GM23338 (cell line): Measurements from ENCODE around the gene TMEM59L. TPM values are rescaled to one million over a fixed set of nuclear protein-coding genes. Genes with fewer than 3 reads are reported as not detected.

Source experiments
- ATAC-seq: fragments of 200-7000 bp; cut with Tn5 transposase; 3 replicates; pipeline ENCODE4 v1.9.1; 2020
- DNase-seq: peaks from one replicate; pipeline ENCODE4 v3.0.0-alpha.2; 2015; ENCODE audit warnings: low spot score
- H2AFZ ChIP-seq: fragments of 200-600 bp; sonication (generic); 2 replicates; pipeline ENCODE4 v1.8.0; 2016; ENCODE audit warnings: antibody characterized with exemption, mild to moderate bottlenecking, moderate library complexity
- H3F3A ChIP-seq: fragments of 200-600 bp; sonication (generic); replicated peaks from 2 replicates; pipeline ENCODE4 v1.8.0; 2017; ENCODE audit warnings: antibody characterized with exemption, mixed run types, low read depth
- H3K27ac ChIP-seq: fragments of 200-600 bp; sonication (generic); 2 replicates; pipeline ENCODE4 v1.6.1; 2016; ENCODE audit warnings: low read depth
- H3K27me3 ChIP-seq: fragments of 200-600 bp; sonication (generic); 2 replicates; pipeline ENCODE4 v1.8.0; 2016; ENCODE audit warnings: mild to moderate bottlenecking, mixed run types, moderate library complexity; ENCODE audit not compliant: insufficient read depth
- H3K36me3 ChIP-seq: fragments of 200-600 bp; sonication (generic); 2 replicates; pipeline ENCODE4 v1.8.0; 2016; ENCODE audit warnings: mild to moderate bottlenecking; ENCODE audit not compliant: insufficient read depth
- H3K4me1 ChIP-seq: fragments of 200-600 bp; sonication (generic); 2 replicates; pipeline ENCODE4 v1.8.0; 2016; ENCODE audit warnings: mild to moderate bottlenecking, moderate library complexity; ENCODE audit not compliant: insufficient read depth
- H3K4me2 ChIP-seq: fragments of 200-600 bp; sonication (generic); 2 replicates; pipeline ENCODE4 v1.7.1; 2017; ENCODE audit warnings: mixed run types
- H3K4me3 ChIP-seq: fragments of 200-600 bp; sonication (generic); 2 replicates; pipeline ENCODE4 v1.6.1; 2016; ENCODE audit warnings: mixed run types
- H3K79me2 ChIP-seq: fragments of 200-600 bp; sonication (generic); replicated peaks from 2 replicates; pipeline ENCODE4 v1.8.0; 2017; ENCODE audit warnings: mild to moderate bottlenecking; ENCODE audit not compliant: insufficient read depth
- H3K9me2 ChIP-seq: fragments of 200-600 bp; sonication (generic); 2 replicates; pipeline ENCODE4 v1.8.0; 2017; ENCODE audit not compliant: insufficient read depth
- H4K20me1 ChIP-seq: fragments of 200-600 bp; sonication (generic); replicated peaks from 2 replicates; pipeline ENCODE4 v1.8.0; 2017; ENCODE audit warnings: mild to moderate bottlenecking; ENCODE audit not compliant: insufficient read depth
- H3K27ac Mint-ChIP-seq: 2 replicates; pipeline ENCODE4 v1.8.0; 2020; ENCODE audit warnings: inconsistent platforms, mild to moderate bottlenecking, moderate library complexity, mixed read lengths
- H3K27me3 Mint-ChIP-seq: 3 replicates; pipeline ENCODE4 v1.8.0; 2022; ENCODE audit warnings: low read depth, mild to moderate bottlenecking, moderate library complexity, mixed read lengths, inconsistent platforms; ENCODE audit not compliant: insufficient read depth, poor library complexity
- H3K36me3 Mint-ChIP-seq: 3 replicates; pipeline ENCODE4 v1.8.0; 2021; ENCODE audit warnings: low read depth, mild to moderate bottlenecking, inconsistent platforms, moderate library complexity, mixed read lengths
- H3K4me1 Mint-ChIP-seq: 3 replicates; pipeline ENCODE4 v1.8.0; 2020; ENCODE audit warnings: mild to moderate bottlenecking, inconsistent platforms, mixed read lengths
- H3K4me3 Mint-ChIP-seq: 3 replicates; pipeline ENCODE4 v1.8.0; 2021; ENCODE audit warnings: moderate library complexity, mild to moderate bottlenecking, inconsistent platforms, mixed read lengths
- H3K9me3 Mint-ChIP-seq: 3 replicates; pipeline ENCODE4 v1.8.0; 2020; ENCODE audit warnings: moderate library complexity, mild to moderate bottlenecking, inconsistent platforms, mixed read lengths
- CREB1 ChIP-seq: fragments of 250-450 bp; sonication (Bioruptor Pico); IDR thresholded peaks from 2 replicates; pipeline ENCODE4 v1.5.0; 2020; ENCODE audit warnings: low read depth, mild to moderate bottlenecking, moderate library complexity
- CTCF ChIP-seq, 2 experiments: fragments of 200-600 bp in 1 of 2; sonication (generic) in 1 of 2; conservative IDR thresholded peaks; 2 replicates each; pipeline versions ENCODE4 v1.5.1 to v1.6.1; 2016 to 2017; ENCODE audit warnings: antibody characterized with exemption in 2 of 2, low read depth in 2 of 2, mild to moderate bottlenecking in 2 of 2, moderate library complexity in 1 of 2
- ETS1 ChIP-seq: IDR thresholded peaks from 2 replicates; pipeline ENCODE4 v1.6.1; 2016; ENCODE audit warnings: antibody characterized with exemption
- EZH2 ChIP-seq: fragments of 200-600 bp; sonication (generic); IDR thresholded peaks from one replicate; pipeline ENCODE4 v1.8.0; 2017; ENCODE audit warnings: antibody characterized with exemption, mild to moderate bottlenecking, low read depth; ENCODE audit not compliant: unreplicated experiment
- EZH2phosphoT487 ChIP-seq: fragments of 200-600 bp; sonication (generic); IDR thresholded peaks from one replicate; pipeline ENCODE4 v1.8.1; 2018; ENCODE audit warnings: antibody characterized with exemption; ENCODE audit not compliant: unreplicated experiment
- JUNB ChIP-seq: IDR thresholded peaks from one replicate; pipeline ENCODE4 v1.6.1; 2016; ENCODE audit warnings: antibody characterized with exemption; ENCODE audit not compliant: unreplicated experiment
- NANOG ChIP-seq: IDR thresholded peaks from 2 replicates; pipeline ENCODE4 v1.6.1; 2016; ENCODE audit warnings: antibody characterized with exemption, borderline replicate concordance
- POLR2AphosphoS5 ChIP-seq: IDR thresholded peaks from 2 replicates; pipeline ENCODE4 v1.6.1; 2016; ENCODE audit warnings: antibody characterized with exemption, low read depth
- REST ChIP-seq: IDR thresholded peaks from one replicate; pipeline ENCODE4 v1.6.1; 2018; ENCODE audit warnings: antibody characterized with exemption; ENCODE audit not compliant: unreplicated experiment
- STAT1 ChIP-seq: IDR thresholded peaks from one replicate; pipeline ENCODE4 v1.6.1; 2016; ENCODE audit warnings: antibody characterized with exemption; ENCODE audit not compliant: unreplicated experiment
- ZNF114 ChIP-seq: fragments of 250-450 bp; sonication (Bioruptor Pico); IDR thresholded peaks from 2 replicates; pipeline ENCODE4 v1.5.0; 2020; ENCODE audit warnings: mild to moderate bottlenecking, moderate library complexity
- ZNF331 ChIP-seq: fragments of 250-450 bp; sonication (Bioruptor Pico); IDR thresholded peaks from 2 replicates; pipeline ENCODE4 v1.5.0; 2020; ENCODE audit warnings: low read depth, mild to moderate bottlenecking, moderate library complexity
- ZNF462 ChIP-seq: fragments of 250-450 bp; sonication (Bioruptor Pico); IDR thresholded peaks from 2 replicates; pipeline ENCODE4 v1.5.0; 2020; ENCODE audit warnings: mild to moderate bottlenecking, moderate library complexity
- polyA plus RNA-seq: library from polyadenylated mRNA; unstranded; fragments of >200 nt; fragmentation: Nextera tagmentation; extraction: Ambion mirVana; gene quantifications from 2 replicates; pipeline ENCODE4 v1.2.1, GENCODE V29; 2016
- total RNA-seq: library from RNA; depleted of rRNA; stranded (reverse); fragments of >200 nt; shearing (Covaris generic); gene quantifications from 2 replicates; pipeline ENCODE4 v1.2.3, GENCODE V29; 2014

Gene TMEM59L
- total and polyA plus RNA-seq, 2 experiments from 2014 or later: 9.8 to 15.7 TPM

GRCh38 chr19:18603958-18604819, 8.5 kb upstream of the TMEM59L start:
- H3K4me1 Mint-ChIP-seq: peaks cover 29% of the 10 kb centered on the region
- no peaks in the 10 kb centered on the region for H3K36me3 ChIP-seq
- no peak overlapping the region for H3K27ac Mint-ChIP-seq
- 0 out of 2 replicates have a peak, but pooled peaks cover 7% of the 10 kb centered on the region for H4K20me1 ChIP-seq
- H3K4me3 ChIP-seq: peak overlapping the region; percentile 57
- peak; percentile 29 for ATAC-seq
- no peak for TF ChIP-seq CTCF (conservative IDR thresholded peaks at IDR 0.05; ENCODE audit: low read depth in 2 of 2)
- no peak for TF ChIP-seq ZNF331 (CRISPR knock-in tag)
- TF ChIP-seq EZH2phosphoT487: no peak
- TF ChIP-seq JUNB: no peak
- no peak for TF ChIP-seq ZNF114 (CRISPR knock-in tag)
- no peak for TF ChIP-seq ETS1
- TF ChIP-seq EZH2: no peak
- TF ChIP-seq STAT1: no peak
- TF ChIP-seq POLR2AphosphoS5: no peak
- TF ChIP-seq REST: no peak
- no peak for TF ChIP-seq NANOG
- TF ChIP-seq CREB1 (CRISPR knock-in tag): no peak
- no peak for TF ChIP-seq ZNF462 (CRISPR knock-in tag)
- H3K27me3 Mint-ChIP-seq: peaks cover 77% of the 10 kb centered on the region
- H3K27me3 ChIP-seq: peaks cover 87% of the 10 kb centered on the region
- H3K4me1 ChIP-seq: peaks cover 32% of the 10 kb centered on the region
- H3K27ac ChIP-seq: no peak overlapping the region
- no peaks in the 10 kb centered on the region for H3K9me2 ChIP-seq
- peak overlapping the region; percentile 96 for H3K4me2 ChIP-seq
- peaks cover 2% of the 10 kb centered on the region; the same call in 1 of the 3 replicates for H3K36me3 Mint-ChIP-seq
- no peaks in the 10 kb centered on the region; the same call in 2 of the 3 replicates for H3K9me3 Mint-ChIP-seq
- peaks cover 25% of the 10 kb centered on the region for H3F3A ChIP-seq
- H3K79me2 ChIP-seq: no peaks in the 10 kb centered on the region
- H3K4me3 Mint-ChIP-seq: peak overlapping the region; percentile 67; the same call in 2 of the 3 replicates
- DNase-seq: peak; percentile 59
- H2AFZ ChIP-seq: no peak overlapping the region
